HG03469 (cell line): Measurements from ENCODE around the gene LRRC4C.

ENCODE experiments used
- ATAC-seq: cut with Tn5 transposase; IDR thresholded peaks from one replicate; pipeline ENCODE4 v1.9.1; 2021; ENCODE audit warnings: mild to moderate bottlenecking, moderate library complexity, moderate number of reproducible peaks; ENCODE audit not compliant: unreplicated experiment

LRRC4C gene

DNA sequence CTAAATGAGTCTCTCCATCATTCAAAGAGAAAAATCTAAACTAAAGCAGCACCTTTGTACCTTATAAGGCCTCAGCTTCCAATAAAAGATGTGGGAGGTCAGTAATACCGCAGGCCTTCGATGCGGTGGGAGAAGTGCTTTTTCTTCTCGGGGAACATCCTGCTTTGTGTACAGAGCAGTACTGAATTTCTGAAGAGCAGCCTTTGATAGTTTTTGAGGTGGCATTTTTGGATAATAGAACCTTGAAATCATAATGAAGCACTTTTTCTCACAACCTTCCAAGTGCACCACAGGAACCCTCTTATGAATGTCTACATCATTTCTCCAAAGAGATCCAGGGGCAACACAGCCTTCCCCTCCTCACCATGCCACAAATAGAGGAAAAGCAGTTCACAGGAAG is 39.6 kb downstream of the LRRC4C start:
- no peak for ATAC-seq

DNA sequence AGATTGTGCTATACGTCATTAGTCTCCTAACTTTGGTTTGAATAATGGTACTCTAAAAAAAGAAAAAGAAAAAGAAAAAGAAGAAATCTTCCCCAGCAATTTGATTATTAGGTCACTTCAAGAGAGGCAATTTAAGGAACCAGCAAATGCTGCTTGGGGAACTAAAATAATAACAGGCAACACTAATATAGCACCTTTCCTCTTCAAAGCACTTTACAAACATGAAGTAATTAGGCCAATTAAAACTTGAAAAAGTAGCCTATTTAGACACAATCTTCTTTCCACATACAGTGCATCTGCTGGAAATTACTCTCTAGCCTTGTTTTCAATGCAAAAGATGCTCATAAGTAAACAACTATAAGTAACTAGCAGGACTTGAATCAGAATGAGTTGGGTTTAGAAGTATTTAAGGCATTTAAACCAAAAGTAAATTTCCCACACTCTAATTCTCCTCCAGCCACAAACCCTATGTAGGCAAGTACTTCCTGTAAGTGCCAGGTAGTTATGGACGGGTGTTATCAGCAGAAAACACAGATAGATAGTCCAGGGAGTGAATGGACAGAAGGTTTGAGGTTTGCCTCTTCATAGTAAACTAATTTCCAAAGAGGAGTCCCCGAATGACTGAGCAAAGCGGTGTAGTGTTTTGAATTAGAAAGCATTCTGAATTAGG is 44.5 kb downstream of the LRRC4C start:
- ATAC-seq = no peak

DNA sequence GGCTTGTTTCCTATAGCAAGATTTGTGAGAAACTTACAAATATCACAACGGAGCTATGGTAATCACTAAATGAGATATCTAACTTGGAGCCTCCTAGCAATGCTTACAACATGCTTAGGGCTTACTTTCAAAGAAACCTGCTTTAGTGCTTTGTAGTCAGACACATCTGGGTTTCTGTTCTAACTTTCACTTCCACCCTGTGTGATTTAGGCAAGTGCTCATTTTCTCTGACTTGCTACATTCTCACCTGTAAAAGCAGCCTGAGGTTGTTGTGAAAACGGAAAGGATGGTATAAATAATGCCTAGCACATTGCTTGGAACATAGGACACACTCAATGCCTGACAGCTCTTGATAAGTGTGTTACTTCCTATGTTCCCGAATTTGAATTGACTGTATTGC is 45.6 kb downstream of the LRRC4C start:
- ATAC-seq = peak; percentile 97

DNA sequence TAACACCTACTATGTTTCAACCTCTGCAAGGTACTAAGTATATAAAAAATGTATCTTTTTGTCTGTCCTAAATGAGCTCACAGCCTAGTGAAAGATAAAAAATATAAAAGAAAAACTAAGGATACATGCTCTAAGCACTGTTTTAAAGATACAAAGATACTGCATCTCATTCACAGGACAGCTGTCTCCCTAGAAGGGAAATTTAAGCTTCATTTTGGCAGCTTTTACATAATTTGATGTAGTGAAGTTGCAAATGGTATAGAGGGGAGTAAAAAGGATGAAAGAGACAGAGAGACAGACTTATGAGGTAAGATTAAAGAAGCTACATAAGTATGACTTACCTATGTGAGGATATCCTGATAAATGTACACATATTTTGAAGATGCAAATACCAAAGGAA is 53.6 kb downstream of the LRRC4C start:
- ATAC-seq = no peak

DNA sequence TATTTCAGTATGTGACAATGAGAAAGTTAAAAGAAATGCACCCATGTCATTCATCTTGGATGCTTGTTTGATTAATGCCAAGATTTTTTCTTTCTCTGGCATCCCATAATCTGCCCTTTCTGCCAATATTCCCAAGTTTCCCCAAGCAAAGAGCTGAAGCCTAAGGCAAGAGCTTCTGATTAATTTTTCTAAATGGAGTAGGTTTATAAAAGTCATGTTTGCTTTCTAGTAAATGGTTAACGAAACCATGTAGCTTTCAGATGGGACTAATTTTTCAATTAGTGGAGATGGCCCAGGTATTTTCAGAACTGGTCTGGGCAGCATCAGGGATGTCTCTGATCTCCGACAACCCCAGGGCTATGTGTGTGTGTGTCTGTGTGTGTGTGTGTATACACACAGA is 55.3 kb downstream of the LRRC4C start:
- ATAC-seq = no peak

DNA sequence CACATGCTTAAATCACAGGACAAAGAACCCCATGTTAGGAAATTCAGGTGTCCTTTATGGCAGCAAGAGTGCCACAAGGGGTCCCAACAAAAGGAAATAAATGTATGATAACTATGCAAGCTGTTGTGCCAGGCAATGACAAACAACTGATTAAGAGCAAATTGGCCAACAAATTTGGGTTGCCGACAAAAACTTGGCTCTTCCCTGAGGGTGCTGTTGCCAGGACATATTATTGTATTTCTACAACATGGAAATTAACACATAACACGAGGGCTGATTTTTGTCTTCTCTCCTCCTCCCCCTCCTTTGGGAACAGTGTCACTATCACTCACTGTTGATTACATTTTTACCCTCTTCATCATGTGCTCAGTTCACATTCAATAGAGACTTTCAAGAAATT is 56.0 kb downstream of the LRRC4C start:
- ATAC-seq = no peak

DNA sequence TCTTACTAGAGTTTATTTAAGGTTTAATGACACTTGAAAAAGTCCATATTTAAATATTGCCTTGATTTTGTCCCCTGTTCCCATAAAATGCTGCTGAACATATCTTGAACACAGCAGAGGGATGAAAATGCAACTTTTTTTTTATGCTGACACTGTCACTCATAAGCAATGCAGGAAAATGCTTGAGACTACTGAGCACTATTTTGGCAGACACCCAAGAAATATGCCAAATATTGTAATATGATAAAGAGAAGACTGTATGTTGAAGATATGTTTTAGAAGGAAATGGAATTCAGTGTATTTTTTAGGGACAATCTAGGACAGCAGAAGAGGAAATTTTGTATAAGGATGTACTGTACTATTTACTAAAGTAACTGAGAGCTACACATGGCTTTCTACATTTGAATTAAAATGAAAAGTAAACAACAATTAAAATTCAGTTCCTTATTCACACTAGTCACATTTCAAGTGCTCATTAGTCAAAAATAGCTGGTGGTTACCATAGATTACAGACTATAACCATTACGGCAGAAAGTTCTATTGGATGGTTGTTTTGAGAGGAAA is 58.6 kb downstream of the LRRC4C start:
- ATAC-seq = no peak

DNA sequence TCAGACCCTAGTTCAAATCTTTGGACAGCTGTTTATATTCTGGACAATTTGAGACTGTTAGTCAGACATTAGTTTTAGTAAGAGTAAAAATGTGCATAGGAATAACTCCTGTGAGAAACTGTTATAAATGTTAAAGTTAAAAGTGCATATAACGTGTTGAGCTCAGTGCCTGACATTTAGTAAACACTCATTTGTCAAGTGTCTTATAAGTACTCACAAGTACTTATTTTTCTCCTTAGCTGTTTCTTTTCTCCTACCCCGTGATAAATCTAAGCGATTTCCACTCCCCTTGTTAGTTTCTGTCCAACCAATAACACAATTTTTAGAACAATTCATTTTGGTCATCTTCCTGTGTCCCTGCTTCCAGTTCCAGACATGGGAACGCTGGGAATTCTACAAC is 59.3 kb downstream of the LRRC4C start:
- ATAC-seq = no peak

DNA sequence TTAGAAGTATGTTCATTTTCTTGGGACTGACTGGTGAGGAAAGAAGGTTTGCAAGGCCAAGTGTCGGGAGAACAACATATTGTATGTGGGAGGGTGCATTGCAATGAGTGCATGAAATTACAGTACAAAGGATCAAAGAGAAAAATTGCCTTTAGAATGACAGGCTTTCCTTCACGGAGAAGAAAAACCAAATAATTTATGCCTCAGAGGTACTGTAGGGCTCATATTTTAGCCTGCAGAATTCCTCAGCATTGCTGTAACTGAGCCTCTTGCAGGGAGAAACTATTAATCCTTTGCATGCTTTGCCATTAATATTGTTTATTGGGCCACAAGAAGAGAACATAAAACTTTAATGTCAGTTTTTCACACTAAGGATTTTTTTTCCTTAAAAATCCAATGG is 60.1 kb downstream of the LRRC4C start:
- no peak for ATAC-seq

DNA sequence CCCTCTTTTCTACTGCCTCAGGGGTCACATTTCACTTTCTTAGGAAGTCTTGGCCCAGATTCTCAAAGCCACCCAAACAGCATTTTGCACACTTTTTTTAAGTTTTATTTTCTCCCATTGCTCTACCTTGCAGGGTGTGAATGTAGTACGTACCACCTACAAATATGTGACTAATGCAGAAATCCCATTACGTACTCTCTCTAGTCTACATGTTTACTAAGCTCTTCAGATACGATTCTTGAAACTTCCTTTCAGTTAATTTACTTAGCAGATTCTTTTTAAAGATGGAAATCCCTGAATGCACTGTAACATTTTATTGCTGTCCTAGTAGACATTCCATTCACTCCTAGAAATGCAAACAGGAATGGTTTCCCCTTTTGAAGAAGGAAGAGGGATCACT is 61.3 kb downstream of the LRRC4C start:
- ATAC-seq = no peak

DNA sequence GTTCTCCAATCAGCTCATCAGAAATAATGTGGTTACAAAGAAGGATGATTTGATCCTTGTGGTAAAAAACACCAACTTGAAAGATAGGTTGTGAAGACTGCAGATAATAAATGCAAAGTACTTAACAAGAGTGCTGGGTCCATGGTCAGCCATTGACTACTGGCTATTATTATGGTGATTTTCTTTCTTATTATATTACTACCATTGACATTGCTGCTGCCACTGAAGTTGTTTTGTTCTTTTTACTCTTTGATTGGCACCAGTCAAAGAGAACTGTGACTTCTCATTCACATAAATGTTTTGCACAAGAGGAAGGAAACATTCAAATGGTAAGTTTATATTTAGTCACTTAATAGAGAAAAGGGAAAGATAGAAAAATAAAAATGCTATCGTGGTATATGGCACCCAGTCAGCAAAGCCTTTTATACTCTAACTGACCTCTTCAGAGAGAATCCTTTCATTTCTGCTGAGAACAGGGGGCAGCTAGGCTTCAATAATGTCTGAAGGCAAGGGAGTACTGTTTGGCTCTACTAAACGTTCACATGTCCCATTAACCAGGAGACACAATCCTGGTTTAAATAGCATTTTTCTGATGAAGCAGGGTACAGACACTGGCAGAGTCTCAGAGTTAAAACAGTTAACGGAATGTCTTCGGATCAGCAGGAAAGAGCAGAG is 64.8 kb downstream of the LRRC4C start:
- ATAC-seq = no peak

DNA sequence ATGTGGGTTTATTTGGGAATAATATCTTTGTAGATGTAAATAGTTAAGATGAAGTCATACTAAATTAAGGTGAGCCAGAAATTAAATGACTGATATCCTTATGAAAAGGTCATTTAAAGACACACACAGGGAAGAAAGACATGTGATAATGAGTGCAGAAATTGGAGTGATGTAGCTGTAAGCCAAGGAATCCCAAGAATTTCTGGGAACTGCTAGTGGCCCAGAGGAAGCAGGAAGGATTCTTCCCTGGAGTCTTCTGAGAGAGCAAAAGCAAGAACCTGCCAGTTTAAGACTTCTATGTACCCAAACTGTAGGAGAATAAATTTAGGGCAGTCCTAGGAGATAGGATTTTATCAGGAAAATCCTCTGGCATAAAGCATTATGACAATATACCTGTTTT is 66.9 kb downstream of the LRRC4C start:
- ATAC-seq = no peak

DNA sequence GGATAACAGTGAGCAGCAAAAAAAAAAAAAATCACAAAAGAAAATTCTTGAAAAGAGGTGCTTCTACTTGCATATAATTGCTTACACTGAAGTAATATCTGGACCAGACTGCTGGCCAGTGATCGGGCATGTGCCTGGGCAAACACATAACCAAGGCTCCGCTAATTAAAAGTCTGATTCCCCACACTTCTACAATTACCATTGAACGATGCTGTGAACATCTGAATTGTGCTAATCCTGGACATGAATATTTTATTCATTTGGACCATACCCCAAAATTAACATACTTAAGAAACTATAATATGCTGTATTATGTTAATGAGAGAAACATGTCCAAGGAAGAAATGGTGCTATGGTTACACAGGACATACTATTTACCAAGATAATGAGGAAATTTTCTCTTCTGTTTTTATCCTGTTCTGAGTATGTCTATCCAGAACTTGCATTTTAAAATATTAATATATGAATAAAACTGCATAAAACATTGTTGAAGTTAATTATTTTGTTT is 69.8 kb downstream of the LRRC4C start:
- ATAC-seq = no peak

DNA sequence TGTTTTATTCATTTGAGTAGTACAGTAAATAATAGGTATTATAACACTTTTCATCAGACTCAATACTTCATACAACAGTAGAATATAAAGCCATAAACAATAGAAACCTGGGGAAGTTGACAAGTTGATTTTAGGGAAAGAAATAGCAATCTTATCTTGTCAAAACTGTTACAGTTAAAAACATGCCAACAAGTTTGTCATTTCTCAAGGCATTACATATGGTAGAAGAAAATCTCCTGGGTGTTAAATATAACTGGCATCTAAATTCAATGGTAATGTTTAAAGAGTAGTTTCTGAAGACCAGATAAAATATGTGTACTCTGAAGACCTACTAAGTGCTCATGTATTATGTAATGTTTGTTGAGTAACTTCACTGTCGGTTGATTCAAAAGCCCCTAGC is 75.1 kb downstream of the LRRC4C start:
- no peak for ATAC-seq

DNA sequence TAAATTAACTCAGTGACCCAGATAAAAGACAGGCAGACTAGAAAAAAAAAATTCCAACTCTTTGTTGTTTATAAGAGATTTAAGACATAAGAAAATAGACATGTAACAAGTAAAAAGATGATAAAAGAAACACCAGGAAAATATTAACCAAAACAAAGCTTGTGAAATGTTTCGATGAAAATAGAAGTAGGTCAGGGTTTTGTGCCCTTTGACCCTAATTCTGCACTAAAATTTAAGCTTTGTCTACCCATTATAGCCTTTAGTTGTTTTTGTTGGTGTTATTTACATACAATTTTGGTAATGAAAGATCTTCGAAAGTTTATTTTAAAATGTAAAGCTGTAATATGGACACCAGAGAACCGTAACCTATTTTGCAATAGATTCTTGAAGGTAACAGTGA is 75.7 kb downstream of the LRRC4C start:
- ATAC-seq = no peak

DNA sequence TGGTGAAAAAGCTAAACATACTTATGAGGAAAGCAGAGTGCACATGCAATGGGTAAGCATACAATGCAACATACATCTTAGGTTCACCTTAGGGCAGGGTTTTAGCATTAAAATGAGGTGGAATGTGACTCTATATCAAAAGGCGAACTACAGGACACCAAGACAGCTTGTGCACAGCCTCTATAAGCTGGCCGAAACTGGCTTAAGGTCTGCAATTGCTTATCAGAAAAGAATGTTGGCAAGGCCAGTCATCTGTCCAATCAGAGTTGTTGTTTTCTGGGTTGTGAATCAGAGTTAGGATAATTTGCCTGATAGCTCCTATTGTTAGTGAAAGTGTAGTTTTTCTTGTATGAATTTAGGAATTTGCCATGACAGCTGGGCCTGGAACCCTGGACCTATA is 76.5 kb downstream of the LRRC4C start:
- ATAC-seq = no peak

DNA sequence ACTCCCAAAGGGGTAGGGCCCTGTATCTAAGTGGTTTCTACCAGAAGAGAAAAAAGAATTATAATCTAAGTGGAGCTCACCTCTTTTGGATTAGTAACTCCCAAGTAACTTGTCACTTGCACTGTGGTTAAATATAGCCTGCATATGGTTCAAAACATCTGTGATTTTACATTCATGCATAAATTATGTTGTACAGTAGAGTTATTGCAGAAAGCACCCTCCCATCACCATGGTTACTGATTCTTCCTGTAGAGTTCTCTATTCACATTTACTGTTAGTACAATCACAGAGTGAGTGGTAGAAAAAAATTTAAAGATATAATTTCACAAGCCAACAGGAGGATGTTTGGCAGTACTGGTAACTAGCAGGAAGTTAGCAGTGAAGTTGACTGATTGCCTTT is 80.4 kb downstream of the LRRC4C start:
- no peak for ATAC-seq

DNA sequence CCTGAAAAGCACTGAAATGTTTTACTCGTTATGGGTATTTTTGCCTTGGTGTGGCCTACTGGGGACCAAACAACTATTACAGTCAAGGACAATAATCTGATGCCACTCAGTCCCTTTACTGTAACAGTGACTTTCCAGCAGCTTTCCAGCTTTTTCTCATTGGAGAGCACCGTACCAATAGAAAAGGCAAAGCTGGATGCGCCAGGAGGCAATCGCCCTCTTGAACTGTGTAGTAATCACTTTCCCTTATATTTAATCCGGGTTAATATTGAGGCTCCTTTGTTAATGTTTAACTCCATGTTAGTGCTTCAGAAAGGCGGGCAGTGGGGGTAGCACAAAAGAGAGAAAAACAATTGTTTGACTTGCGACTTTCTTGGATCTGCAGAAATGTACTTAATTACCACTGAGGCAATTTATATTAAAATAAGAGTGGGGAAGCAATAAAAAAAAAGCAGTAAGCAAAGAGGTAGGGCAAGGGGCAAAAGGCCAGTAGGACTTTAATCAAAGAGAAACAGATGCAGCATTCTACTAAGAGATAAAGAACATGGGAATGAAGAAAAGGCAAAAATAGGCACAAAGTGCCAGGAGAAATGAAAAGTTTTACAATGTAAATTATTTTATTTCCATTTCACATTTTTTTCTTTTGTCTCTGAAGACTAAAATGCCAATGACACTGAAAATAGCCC is 81.6 kb downstream of the LRRC4C start:
- no peak for ATAC-seq

DNA sequence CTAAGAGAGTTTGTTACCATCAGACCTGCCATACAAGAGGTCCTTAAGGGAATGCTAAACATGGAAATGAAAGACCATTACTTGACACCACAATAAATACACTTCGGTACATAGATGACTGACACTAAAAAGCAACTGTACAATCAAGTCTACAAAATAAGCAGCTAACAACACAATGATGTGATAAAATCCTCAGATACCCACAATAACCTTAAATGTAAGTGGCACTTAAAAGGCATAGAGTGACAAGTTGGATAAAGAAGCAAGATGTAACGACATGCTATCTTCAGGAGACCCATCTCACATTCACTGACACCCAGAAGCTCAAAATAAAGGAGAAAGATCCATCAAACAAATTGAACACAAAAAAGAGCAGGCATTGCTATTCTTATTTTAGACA is 107.6 kb downstream of the LRRC4C start:
- no peak for ATAC-seq

DNA sequence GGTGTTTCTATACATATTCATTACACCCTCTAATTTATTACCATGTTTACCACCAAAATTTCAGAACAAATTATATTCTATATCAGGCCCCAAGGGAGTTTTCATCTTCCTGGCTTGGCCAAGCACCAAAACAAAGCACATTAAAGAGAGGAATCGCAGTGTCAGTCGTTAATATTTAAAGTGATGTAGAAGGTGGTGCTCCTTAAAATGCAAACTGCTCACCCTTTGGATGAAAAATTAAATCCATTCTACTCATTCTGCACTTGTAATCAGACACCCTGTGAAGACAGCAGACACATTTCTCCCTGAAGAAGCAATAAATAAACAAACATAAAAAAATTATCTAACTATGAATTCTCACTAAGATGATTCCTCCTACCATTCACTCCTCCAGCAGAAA is 113.4 kb downstream of the LRRC4C start:
- no peak for ATAC-seq

DNA sequence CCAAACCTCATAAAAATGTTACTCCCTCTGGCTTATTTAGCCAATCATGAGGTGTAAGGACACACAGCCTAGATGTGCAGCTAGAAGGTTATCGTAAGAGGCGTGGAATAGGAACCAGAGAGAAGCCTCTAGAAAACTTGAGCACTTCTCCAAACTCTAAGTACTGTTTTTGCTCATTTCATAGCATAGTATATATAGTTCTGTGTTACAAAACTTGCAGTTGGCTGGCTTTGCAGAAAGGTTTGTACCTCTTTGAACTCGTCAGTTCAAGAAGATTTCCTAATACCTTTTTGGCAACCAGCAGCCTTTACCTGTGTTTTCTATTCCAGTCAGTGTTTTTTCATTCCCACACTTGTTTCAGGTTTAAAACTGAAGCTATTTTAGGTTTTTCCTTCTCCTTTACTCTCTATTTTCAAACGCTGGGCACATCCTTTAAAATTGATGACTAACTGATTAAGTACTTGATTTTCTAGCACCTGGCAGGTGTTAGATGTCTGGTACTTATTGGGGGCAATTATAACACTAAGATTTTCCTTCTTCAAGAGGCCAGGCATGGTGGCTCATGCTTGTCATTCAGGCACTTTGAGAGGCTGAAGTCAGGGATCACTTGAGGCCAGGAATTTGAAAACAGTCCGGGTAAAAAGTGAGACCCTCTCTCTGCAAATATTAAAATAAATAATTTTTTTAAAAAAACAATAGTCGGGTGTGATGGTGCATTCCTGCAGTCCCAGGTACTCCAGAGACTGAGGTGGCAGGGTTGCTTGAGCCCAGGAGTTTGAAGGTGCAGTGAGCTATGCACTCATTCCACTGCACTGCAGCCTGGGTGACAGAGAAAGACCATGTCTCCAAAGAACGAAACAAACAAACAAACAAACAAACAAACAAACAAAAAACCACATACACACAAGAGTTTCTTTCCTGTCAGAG is 125.2 kb downstream of the LRRC4C start:
- ATAC-seq = no peak
